Measurements from ENCODE around the gene DYRK1A.
A peak's percentile ranks its signal among the peaks of the same experiment; 100 is the strongest.

DYRK1A gene

DNA sequence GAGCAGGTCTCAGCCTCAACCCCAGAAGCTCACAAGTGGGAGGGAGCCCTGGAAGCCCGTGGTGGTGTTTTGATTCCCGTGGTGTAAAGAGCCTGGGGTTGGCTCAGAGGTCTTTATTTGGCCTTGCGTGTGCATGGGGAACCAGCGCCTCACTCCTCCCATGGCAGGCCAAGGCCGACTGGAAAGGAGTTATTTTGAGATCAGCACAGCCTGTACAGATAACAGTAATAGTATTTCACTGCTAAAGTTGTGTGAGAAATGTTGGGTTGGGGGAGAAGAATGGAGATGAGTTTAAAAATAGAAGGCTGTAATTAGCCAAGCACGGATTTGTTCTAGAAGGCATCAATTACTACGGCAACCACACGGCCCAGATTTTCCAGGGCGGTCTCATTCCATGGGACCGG is 186.5 kb downstream of the DYRK1A start:
- no peak for DNase-seq

DNA sequence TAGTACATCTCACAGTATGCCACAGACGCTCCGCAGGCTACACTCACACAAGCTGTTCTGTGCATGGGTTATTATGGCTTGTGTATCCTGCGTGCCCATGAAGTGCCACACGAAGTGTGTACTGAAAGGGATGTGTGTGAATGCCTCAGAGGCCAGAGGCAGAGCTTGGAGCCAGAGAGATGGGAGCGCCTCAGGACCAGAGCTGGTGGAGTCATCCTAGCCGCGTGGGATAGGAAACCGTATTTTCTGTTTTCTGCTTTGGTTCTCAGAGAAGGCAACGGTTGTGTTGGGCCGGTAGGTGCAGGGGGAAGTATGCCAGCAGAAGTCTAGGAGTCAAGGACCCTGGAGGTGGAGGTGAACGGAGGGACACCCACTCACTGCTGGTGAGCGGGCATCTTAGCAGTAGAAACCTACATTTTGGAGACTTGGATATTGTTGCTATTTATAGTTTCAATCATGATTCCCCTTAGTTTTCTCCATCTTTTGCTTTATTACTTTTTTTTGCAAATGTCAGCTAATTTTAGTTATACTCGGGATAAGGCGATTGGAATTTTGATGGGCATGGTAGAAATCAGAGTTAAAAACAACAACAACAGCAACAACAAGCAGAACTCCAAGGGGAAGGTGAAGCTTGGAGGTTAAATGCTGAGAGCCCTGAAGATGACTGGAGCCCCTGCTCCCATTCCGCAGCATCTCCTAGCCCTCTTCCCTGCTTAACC is 188.2 kb downstream of the DYRK1A start:
- DNase-seq, result no peak

GRCh38 chr21:37555672-37556261 is 189.2 kb downstream of the DYRK1A start:
- no peak for DNase-seq

GRCh38 chr21:37557261-37557950 is 190.8 kb downstream of the DYRK1A start:
- no peak for DNase-seq

DNA sequence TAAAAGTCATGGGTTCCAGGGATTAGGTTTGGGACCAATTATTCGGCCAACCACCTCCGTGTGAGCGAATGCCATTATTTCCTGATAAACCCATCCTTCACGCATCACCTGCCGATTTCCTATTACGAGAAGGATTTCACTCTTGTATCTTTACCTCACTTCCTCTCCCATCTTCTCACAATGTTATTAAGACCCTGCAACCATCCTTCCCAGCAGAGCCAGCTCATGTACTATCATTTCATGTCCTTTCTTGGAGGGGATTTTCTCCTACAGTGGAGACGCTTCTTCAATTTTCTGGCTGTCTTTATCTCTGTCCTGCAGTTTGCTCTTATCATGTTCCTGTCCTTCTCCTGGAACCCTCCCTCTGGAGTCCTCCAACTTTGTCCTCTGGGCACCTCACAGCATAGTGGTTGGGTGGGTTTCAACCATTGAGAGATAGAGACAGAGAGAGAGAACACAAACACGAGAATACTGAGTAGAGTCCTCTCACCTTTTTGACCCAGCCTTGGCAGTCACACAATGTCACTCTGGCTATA is 192.2 kb downstream of the DYRK1A start:
- no peak for DNase-seq

- DNase-seq, result no peak
Observed at GRCh38 chr21:37560385-37560784, 193.8 kb downstream of the DYRK1A start.

GRCh38 chr21:37561506-37561905 is 194.9 kb downstream of the DYRK1A start:
- no peak for DNase-seq

DNA sequence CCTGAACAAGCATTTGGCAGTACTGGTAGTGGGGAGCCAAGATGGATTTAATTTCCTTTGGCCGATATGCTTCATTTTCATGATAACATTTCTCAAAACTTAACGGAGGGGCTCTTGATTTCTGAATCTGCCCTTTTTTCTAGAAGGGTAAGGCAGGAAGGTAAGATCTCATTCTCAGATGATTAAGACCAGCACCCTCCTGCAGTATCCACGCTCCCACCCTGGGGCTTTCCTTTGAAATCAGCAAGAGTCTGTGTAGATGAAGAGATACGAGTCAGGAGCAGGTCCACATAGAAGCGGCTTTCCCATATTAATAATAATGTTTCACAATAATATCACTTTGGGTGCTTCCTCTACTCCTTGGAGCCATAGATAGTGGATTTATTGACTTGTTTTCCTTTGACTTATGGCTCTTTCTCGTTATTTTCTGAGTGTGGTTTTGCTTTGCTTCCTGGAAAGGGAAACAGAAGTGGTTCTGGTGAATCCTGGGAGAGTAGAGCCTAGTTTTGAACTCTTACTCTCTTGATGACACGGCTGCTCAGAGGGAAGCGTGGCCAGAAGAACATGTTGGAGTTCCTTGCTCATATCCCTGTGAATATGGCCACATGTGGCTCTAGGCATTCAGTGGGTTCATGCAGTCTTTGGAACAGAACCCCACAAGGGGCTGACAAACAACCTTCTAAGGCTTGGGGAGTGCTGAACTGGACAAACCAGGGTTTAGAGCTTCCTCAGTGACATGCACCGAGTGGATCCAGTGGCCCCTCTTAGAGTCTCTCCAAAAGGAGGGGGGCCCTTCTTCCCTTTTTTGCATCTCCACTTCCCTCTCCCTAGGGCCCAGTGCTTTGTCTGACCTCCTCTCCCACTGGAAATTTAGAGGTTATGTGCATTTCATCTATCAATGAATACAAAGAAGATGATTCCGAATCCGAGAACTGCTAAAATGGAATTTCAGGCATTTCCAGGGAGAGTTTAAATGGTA is 195.7 kb downstream of the DYRK1A start:
- DNase-seq, result no peak

GRCh38 chr21:37562920-37563640 is 196.5 kb downstream of the DYRK1A start:
- no peak for DNase-seq

DNA sequence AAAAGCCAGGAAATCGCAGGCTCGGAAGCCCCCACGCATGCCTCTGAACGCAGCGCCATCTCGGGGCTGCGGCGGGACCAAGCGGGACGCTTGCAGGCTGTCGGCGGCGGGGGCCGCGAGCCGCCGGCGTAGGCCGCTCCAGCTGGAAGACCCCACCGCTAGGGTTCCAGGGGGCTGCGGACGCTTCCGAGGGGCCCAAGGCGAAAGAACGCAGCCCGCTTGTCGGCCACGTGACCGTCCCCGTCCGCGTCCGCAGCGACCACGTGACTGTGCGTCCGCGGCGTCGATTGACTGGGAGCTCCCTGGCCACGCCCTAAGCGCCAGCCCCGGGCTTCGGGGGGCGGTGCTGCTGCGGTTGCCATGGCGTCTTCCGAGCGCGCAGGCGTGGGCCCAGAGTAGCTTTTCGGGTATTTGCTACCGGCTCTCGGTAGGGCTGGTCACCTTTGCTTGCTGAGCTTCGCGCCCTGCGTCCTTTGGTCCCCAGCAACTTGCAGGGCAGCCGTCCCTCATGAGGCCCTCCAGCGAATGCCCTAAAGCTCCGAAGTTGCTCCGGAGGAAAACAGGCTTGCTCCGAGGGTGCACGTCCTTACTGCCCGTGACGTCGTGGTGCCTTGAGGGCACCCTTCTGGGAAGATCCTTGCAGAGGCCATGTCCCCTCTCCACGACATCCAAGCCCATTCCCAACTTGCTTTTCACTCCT is 197.2 kb downstream of the DYRK1A start:
- DNase-seq, result peak; percentile 86

DNA sequence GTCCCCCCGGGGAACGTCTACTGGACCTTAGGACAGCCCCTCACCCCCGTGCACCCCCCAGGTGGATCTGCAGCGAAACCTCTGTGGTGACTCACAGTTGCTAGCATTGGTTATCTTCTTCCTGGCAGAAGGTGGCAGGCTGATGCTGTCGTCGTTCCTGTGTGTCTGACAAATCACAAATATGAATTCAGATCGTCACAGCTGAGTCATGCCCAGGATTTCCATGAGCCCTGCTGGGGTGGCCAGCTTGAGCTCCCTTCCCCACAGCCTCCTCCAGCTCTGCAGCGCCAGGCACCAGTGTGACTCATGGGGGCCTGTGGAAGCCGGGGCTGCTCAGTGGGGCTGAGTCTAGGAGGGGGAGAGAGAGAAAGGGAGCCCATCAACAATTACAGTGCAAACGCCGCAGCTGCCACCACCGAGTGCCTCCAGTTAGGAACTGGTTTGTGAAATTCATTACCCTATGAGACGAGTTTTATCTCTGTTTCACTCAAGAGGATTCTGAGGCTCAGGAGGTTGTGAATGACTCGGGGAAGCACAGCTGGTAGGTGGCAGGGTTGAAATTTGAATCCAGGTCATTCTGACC is 197.9 kb downstream of the DYRK1A start:
- peak; percentile 90 for DNase-seq

- DNase-seq, result no peak
Observed at GRCh38 chr21:37564924-37565529, 198.5 kb downstream of the DYRK1A start.

- no peak for DNase-seq
Observed at GRCh38 chr21:37565530-37566223, 199.1 kb downstream of the DYRK1A start.

- no peak for DNase-seq
Observed at GRCh38 chr21:37566790-37567615, 200.4 kb downstream of the DYRK1A start.

GRCh38 chr21:37568415-37568814 is 201.8 kb downstream of the DYRK1A start:
- DNase-seq, result no peak

DNA sequence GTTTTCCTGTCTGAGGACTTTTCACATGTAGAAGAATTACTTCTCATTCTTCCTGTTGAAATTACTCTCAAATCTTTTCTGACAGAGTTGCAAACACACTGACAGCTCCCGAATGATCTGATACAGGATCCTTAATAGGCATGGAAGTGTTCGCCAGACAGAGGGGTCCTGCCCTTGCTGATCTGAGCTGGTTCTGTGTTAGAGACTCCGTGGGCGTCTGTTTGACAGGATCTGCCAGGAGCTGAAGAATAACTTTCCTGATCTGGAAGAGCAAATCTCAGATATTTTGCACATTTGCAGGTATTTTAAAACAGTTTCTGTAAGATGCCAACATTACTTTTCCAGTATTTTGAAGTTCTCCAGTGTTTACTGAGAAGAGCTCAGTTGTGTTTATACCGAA is 202.3 kb downstream of the DYRK1A start:
- DNase-seq, result no peak

DNA sequence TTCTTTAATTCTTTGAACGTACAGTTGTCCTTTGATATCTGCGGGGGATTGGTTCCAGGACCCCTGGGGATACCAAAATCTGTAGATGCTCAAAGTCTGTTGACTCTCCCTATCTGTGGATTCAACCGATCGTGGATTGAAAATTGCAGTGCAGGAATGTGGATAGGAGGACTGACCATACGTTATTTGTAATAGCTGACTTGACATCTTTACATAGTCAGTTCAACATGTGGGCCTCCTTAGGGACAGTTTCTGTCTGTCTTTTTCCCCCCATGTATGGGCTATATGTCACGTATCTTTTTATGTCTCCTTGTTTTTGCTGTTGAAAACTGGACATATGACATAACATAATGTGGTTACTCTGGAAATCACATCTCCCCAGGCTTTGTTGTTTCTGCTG is 204.9 kb downstream of the DYRK1A start:
- DNase-seq, result no peak

GRCh38 chr21:37574316-37574715 is 207.7 kb downstream of the DYRK1A start:
- DNase-seq, result no peak

DNA sequence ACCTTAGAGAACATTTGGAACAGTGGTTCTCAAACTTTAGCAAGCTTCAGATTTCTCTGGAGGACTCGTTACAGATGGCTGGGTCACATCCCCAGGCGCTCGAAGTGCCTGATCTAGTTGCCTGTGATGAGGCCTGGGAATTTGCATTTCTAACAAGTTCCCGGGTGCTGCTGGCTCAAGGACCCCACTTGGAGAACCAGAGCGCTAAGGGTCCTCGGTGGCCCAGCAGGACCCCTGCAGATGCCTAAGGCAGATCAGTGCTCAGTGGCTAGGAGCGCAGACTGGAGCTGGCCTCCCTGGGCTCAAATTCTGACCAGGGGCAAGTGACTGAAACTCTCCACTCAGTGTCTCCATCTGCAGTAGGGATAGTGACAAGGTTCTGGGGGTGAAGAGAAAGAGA is 208.2 kb downstream of the DYRK1A start:
- no peak for DNase-seq

Measured in T1000 (cell line).